Activated naive CD8-positive, alpha-beta T cell treated with anti-CD3 and anti-CD28 coated beads, Interleukin-2, amount 50 U/mL, for 24 hours (primary cell): ENCODE data around the gene SLC6A20.

Experiments used
- ATAC-seq: fragments of 150-1000 bp; cut with Tn5 transposase; one replicate; pipeline ENCODE4 v1.10.0; 2021
- DNase-seq: peaks from one replicate; pipeline ENCODE4 v3.0.0; 2021
- H3K27ac Mint-ChIP-seq: one replicate; pipeline ENCODE4 v1.8.0; 2021; ENCODE audit warnings: mild to moderate bottlenecking, mixed read lengths
- H3K27me3 Mint-ChIP-seq: one replicate; pipeline ENCODE4 v1.8.0; 2021; ENCODE audit warnings: mixed read lengths
- H3K36me3 Mint-ChIP-seq: one replicate; pipeline ENCODE4 v1.8.0; 2021; ENCODE audit warnings: low read depth, mixed read lengths
- H3K4me1 Mint-ChIP-seq: one replicate; pipeline ENCODE4 v1.8.0; 2021; ENCODE audit warnings: mixed read lengths
- H3K4me3 Mint-ChIP-seq: one replicate; pipeline ENCODE4 v1.8.0; 2021; ENCODE audit warnings: mild to moderate bottlenecking, moderate library complexity, mixed read lengths
- H3K9me3 Mint-ChIP-seq: one replicate; pipeline ENCODE4 v1.8.0; 2021; ENCODE audit warnings: mixed read lengths

SLC6A20 gene

DNA sequence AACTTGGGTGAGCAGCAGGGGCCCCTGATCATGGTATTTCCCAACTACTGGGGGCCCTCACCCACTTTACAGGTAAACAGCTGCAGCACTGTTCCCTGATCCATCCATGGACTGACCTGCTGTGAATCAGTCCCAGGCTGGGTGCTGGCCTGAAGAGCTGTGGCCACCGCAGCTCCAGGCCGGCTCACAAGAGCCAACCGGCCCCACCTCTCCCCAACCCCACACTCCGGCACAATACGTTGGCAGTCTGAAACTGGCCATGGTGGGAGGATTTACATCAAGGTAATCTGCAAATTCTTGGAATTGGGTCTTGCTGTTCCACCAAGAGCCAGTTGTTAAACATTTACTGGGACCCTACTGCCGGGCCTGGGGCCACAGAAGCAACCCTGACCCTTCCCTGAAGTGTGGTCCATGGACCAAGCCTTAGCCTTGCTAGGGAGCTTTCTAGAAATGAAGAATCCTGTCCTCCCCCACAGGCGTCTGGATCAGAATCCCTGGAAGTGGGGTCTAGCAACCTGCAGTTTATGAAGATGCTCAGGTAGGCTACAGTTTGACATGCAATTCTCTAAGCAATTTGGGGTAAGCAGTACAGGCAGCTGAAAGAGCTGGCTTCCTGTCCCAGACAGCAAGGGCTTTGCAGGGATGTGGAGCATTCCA, 3.7 kb downstream of the SLC6A20 start:
- H3K4me3 Mint-ChIP-seq = no peak overlapping the region
- H3K4me1 Mint-ChIP-seq = peaks cover 8% of the 10 kb centered on the region
- H3K27ac Mint-ChIP-seq = no peak overlapping the region
- ATAC-seq (no peak), DNase-seq (no peak)
- peaks cover 3% of the 10 kb centered on the region for H3K36me3 Mint-ChIP-seq
- peaks cover 34% of the 10 kb centered on the region for H3K27me3 Mint-ChIP-seq
- H3K9me3 Mint-ChIP-seq = peaks cover 10% of the 10 kb centered on the region

DNA sequence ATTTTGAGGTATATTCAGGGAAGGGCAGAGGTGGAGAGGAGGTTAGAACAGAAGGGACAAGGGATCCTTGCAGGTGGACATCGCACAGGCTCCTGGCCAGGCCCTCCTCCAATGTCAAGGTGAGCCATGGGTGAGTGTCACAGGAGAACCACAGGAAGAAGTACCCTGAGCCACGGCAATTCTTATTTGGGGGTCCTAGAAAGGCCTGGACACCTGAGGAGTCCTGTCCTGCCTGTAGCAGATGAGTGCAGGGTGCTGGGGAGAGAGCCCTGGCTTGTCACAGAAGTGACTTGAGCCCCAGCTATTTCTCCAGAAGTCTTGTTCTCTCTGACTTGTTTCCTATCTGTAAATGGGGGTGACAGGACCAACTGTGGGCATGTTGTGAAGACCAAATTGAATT, 4.3 kb downstream of the SLC6A20 start:
- H3K27ac Mint-ChIP-seq = no peak overlapping the region
- ATAC-seq (no peak), DNase-seq (no peak)
- no peak overlapping the region for H3K4me3 Mint-ChIP-seq
- H3K36me3 Mint-ChIP-seq = peaks cover 3% of the 10 kb centered on the region
- peaks cover 8% of the 10 kb centered on the region for H3K4me1 Mint-ChIP-seq
- H3K27me3 Mint-ChIP-seq = peaks cover 32% of the 10 kb centered on the region
- peaks cover 10% of the 10 kb centered on the region for H3K9me3 Mint-ChIP-seq

DNA sequence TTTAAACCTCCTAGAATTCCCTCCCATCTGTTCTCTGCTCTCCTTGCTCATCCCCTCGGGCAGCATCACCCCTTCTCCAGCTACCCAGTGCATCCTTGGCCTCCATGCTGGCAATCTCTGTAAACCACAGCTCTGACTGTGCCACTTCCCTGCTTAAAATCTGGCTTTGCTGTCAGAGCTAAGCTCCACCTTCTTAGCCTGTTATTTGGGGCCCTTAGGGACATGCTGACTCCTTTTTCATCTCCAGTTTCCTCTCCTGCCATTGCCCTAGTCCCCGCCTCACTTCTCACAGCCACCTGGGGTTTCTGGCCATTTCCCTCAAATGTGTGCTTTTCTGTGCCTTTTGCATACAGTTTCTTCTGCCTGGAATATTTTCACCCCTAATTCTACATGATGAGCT, 5.7 kb downstream of the SLC6A20 start:
- ATAC-seq (no peak), DNase-seq (no peak)
- Mint-ChIP-seq H3K9me3 (peaks cover 10% of the 10 kb centered on the region), H3K27me3 (peaks cover 28% of the 10 kb centered on the region), H3K4me3 (no peak overlapping the region), H3K4me1 (peaks cover 6% of the 10 kb centered on the region), H3K27ac (no peak overlapping the region), H3K36me3 (peaks cover 3% of the 10 kb centered on the region)

DNA sequence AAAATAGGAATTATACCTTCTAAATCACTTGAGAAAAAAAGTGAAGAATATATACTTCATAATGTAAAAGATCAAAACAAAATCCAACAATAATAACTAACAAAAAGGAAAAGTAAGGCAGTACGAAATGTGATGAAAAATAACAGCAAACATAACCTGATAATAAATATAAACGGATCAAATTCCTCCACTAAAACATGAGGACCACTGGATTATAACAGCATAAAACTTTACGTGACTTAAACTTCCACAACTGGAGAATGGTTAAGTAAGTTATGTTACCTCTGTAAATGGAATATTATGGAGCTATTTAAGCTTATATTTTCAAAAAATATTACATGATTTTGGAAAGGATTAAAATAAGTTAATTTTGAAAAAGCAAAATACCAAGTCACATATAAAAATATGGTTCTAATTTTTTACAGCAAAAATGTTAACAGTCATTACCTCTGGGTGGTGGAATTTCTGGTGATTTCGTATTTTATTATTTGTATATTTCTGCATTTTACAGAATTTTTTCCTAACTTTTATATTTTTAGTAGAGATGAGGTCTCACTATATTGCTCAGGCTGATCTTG, 7.0 kb downstream of the SLC6A20 start:
- peaks cover 3% of the 10 kb centered on the region for H3K36me3 Mint-ChIP-seq
- peaks cover 16% of the 10 kb centered on the region for H3K27me3 Mint-ChIP-seq
- peaks cover 2% of the 10 kb centered on the region for H3K4me1 Mint-ChIP-seq

DNA sequence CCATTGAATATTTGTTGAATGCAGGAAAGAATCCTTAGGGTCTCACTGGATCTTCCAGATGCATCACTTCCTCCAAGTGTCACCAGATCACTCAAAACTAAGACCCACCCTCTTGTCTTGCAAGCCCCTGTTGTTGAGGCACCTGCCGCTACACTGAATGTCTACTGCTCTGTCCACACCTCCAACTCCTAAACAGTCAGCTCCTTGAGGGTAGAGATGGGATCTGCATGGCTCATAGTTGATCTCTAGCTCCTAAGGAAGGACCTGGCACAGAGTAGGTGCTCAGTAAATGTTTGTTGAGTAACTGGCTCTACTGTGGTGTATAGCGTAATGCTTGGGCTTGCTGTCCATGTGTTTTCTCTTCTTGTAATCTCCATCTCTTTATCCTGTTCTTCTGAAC, 8.8 kb downstream of the SLC6A20 start:
- Mint-ChIP-seq H3K27ac (no peak overlapping the region), H3K4me3 (no peak overlapping the region), H3K9me3 (peaks cover 10% of the 10 kb centered on the region), H3K4me1 (peaks cover 2% of the 10 kb centered on the region), H3K36me3 (peaks cover 3% of the 10 kb centered on the region), H3K27me3 (peaks cover 10% of the 10 kb centered on the region)
- no peak for DNase-seq
- ATAC-seq = no peak

More for the DNA sequence above, 7.0 kb downstream of the SLC6A20 start:
- H3K4me3 Mint-ChIP-seq = no peak overlapping the region
- ATAC-seq (no peak), DNase-seq (no peak)
- peaks cover 10% of the 10 kb centered on the region for H3K9me3 Mint-ChIP-seq
- no peak overlapping the region for H3K27ac Mint-ChIP-seq

DNA sequence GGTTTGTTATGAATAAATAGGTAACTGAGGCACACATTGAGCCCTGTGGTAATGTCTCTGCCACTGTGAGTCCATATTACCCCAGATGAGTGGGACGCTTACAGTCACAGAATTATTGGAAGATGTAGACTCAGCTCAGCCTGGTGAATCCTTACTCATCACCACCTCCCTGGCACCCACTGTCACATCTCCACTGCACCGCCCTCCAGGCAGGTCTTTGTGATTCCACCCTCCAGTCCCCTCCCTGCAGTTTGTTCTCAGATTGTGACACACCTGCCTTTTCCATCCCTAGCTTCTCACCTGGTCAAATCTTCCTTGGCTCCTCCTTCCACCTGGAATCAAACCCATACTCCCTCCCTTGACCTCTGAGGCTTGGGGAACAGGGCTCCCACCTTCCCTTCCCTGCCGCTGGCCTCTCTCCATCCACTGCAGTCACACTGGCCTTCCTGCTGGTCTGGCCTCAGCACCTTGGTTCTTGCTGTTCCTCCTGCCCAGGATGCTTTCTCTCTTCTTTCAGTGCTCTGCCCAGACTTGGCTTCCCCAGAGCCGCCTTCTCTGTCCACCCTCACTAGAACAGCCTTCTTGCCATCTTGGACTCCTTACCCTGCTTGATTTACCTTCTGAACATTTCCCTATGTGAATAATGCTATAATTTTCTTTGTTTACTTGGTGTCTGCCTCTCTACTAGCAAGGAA, 9.4 kb downstream of the SLC6A20 start:
- Mint-ChIP-seq H3K9me3 (peaks cover 10% of the 10 kb centered on the region), H3K27ac (no peak overlapping the region), H3K27me3 (peaks cover 10% of the 10 kb centered on the region), H3K4me3 (no peak overlapping the region), H3K36me3 (peaks cover 3% of the 10 kb centered on the region), H3K4me1 (peaks cover 2% of the 10 kb centered on the region)
- ATAC-seq (no peak), DNase-seq (no peak)

DNA sequence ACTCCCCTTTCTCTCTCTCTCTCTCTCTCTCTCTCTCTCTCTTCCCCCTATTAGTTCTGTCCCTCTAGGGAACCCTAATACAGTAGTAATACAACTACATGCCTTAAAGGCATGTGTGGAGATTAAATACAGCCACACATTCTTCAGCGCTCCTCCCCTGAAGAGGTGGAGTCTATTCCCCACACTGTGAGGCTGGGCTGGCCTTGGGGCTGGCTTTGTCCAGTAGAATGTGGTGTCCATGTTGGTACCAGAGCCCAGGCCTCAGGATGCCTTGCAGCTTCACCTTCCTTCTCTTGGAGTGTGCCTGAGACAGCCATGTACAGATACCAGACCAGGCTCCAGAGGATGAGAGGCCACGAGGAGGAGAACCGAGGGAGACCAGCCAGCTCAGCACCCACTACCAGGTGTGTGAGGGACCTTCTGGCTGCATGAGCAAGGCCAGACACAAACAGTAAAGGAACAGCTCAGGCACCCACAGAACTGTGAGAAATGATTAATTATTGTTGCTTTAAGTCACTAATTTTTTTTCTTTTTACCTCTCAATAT, 10.7 kb downstream of the SLC6A20 start:
- ATAC-seq (no peak), DNase-seq (no peak)
- H3K4me1 Mint-ChIP-seq = no peaks in the 10 kb centered on the region
- H3K36me3 Mint-ChIP-seq = peaks cover 1% of the 10 kb centered on the region
- peaks cover 9% of the 10 kb centered on the region for H3K27me3 Mint-ChIP-seq
- H3K4me3 Mint-ChIP-seq = no peak overlapping the region
- peaks cover 10% of the 10 kb centered on the region for H3K9me3 Mint-ChIP-seq
- no peak overlapping the region for H3K27ac Mint-ChIP-seq

DNA sequence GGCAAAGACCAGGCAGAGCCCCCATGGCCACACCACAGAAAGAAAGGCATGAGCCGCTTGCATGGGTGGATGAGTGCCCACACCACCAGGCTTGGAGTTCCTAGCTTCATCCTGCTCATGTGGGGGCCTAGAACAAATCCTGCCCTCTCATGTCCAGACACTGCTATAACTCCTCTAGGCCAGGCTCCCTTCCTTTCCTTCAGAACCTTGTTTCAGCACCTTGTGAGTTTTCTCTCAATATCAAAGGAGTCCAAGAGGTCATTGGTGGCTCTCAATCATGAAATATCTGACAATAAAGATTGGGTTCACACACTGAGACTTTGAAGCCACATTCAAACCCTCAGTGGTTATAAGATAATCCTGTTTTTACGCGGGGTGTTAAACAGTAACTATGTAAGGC, 12.7 kb downstream of the SLC6A20 start:
- ATAC-seq (no peak), DNase-seq (no peak)
- Mint-ChIP-seq H3K27me3 (peaks cover 9% of the 10 kb centered on the region), H3K4me3 (no peak overlapping the region), H3K36me3 (no peaks in the 10 kb centered on the region), H3K4me1 (no peaks in the 10 kb centered on the region), H3K27ac (no peak overlapping the region), H3K9me3 (peaks cover under 1% of the 10 kb centered on the region)

DNA sequence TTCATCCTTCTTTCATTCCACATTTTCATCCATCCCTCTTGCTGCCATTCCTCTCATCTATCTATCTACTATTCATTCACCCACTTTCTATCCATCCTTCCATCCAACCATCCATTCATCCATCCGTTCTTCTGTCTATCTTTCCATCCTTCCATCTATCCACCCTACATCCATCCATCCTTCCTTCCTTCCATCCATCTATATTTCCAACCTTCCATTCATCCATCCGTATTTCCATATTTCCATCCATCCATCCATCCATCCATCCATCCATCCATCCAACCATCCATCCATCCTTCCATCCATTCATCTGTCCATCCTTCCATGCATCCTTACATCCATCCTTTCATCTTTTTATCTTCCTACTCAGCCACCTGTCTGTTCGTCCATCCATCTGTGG, 14.0 kb downstream of the SLC6A20 start:
- ATAC-seq (no peak), DNase-seq (no peak)
- Mint-ChIP-seq H3K4me3 (no peak overlapping the region), H3K27ac (no peak overlapping the region), H3K36me3 (no peaks in the 10 kb centered on the region), H3K9me3 (no peaks in the 10 kb centered on the region), H3K4me1 (no peaks in the 10 kb centered on the region), H3K27me3 (peaks cover 9% of the 10 kb centered on the region)

DNA sequence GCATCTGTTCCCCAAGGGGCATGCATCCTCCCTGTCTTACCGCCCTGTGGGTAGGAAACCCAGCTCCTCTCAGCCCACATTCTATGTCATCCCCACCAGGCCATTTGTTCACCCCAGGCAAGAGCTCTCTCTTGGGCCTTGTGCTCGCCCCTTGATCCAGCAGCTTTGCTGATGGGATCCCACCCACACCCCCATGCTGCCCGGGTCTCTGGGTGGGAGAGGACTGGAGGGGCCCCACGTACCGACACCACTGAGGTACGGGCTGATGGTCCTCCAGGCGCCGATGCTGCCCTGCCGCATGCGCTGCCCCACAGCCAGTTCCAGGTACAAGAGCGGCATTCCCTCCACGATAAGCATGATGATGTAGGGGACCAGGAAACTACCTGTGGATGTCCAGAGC, 14.5 kb downstream of the SLC6A20 start:
- no peaks in the 10 kb centered on the region for H3K4me1 Mint-ChIP-seq

DNA sequence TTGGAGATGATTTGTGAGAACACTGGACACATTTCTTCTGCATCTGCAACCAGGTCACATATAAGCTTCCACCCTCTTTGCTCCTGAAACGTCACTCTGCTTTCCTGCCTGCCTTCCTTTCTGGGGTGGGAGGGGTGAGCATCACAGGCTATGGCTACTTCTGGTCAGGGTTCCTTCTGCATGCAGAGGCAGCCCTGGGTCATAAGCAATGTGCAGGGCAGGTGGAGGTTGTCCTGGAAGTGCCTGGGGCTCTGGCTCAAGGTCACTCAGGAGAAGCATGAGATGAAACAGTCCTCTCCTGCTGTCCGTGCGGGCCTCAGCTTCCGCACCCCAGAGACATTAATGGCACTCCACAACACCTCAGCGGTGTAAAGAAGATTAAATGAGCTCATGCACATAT, 15.1 kb downstream of the SLC6A20 start:
- Mint-ChIP-seq H3K4me1 (no peaks in the 10 kb centered on the region), H3K27me3 (peaks cover 1% of the 10 kb centered on the region), H3K9me3 (no peaks in the 10 kb centered on the region), H3K27ac (no peak overlapping the region), H3K36me3 (no peaks in the 10 kb centered on the region), H3K4me3 (no peak overlapping the region)
- ATAC-seq (no peak), DNase-seq (no peak)

More for the DNA sequence above, 14.5 kb downstream of the SLC6A20 start:
- Mint-ChIP-seq H3K9me3 (no peaks in the 10 kb centered on the region), H3K27me3 (peaks cover 4% of the 10 kb centered on the region), H3K27ac (no peak overlapping the region), H3K4me3 (no peak overlapping the region), H3K36me3 (no peaks in the 10 kb centered on the region)
- ATAC-seq (no peak), DNase-seq (no peak)

DNA sequence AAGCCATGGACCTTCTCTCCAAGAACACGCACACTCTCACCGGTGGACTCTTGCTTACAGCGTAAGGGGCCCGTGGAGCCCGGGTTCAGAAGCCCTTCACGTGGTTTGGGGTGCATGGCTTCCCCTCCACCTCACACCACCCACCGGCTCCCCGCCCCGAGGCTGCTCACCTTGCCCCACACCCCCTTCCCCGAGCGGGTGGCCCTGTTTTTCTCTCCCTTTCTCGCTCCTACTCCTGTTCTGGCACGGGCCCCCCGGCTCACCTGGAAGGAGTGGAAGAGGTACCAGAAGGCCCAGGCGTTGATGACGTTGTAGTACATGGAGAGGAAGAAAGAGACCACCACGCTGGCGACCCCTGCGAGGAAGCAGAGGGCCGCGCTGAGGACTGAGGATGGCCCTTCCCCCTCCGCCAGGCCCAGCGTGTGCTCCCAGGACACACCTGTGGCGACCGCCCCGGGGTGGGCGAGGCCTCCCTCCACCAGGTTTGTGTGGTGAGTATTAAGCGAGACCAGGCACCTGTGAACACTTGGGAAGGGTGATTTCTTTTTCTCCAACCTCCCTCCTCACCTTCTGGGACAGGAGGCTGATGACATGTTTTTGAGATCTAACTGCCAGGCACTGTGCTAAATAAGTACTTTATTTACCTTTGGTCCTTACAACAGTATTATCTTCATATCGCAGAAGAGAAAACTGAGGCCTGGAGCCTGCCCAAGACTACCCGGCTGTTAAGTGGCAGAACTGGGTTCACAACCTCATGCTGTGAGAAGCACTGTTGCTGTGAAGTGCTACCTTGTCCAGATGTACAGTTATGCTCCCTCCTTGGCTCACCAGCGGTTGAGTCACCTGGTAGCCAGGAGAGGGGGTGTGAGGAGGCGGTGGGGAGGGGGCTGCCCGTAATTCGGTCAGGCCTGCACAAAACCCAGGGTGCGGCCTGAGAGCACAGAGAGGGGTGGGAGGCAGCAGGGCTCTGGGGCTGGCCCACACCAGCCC, 16.3 kb downstream of the SLC6A20 start:
- Mint-ChIP-seq H3K27me3 (peaks cover 1% of the 10 kb centered on the region), H3K9me3 (no peaks in the 10 kb centered on the region), H3K36me3 (no peaks in the 10 kb centered on the region), H3K27ac (no peak overlapping the region), H3K4me3 (no peak overlapping the region), H3K4me1 (no peaks in the 10 kb centered on the region)
- ATAC-seq = no peak
- DNase-seq = no peak

DNA sequence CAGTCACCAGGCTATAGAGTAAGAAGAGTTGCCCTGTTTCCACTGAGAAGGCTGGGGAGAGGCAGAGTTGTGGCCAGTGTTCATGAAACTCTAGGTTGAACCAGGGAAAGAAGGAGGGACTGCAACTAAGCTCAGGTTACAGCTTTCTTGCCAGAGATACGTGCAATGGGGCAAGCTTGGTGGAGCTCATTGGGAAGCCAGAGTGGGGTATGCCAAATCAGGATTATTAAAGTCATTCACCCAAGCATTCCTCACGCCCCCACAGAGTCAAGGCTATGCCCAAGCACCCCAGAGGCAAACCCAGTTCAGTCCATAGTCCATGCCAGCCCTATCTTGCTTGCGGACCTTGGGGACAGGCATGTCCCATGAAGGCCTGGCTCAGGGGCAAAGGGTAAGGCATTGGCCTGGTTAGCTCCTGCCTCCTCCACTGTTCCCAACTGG, 17.6 kb downstream of the SLC6A20 start:
- no peaks in the 10 kb centered on the region for H3K36me3 Mint-ChIP-seq
- H3K27me3 Mint-ChIP-seq = peaks cover 3% of the 10 kb centered on the region
- ATAC-seq = no peak
- H3K9me3 Mint-ChIP-seq = no peaks in the 10 kb centered on the region
- H3K27ac Mint-ChIP-seq = no peak overlapping the region
- no peaks in the 10 kb centered on the region for H3K4me1 Mint-ChIP-seq
- H3K4me3 Mint-ChIP-seq = no peak overlapping the region
- DNase-seq = no peak

DNA sequence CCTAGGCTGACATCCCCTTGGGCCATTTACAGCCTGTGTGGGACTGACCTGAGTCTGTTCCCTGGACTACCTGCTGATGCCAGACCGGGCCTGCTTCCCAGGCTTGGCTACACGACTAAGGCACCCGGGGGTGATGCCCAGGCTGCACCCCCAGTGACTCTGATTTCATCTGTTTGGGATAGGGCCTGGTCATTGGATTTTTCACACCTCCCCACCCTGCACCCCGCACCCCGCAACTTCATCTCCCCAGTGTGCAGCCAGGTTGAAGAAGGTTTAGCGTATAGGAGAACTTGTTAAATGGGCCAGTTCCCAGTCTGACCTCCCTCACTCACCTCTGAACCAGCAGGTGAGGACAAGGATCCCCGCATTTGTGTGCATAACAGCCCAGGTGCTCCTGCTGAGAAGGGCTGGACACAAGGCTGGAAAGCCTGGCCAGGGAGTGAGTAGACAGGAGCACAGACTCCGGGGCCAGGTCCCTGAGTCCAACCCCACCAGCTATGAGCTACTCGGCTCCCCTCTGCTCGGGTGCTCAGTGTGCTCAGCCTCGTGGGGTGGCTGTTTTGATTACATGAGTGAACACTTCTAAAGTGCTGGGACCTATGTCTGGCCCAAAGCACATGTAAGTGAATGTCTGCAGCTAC, 18.5 kb downstream of the SLC6A20 start:
- ATAC-seq = no peak
- no peaks in the 10 kb centered on the region for H3K9me3 Mint-ChIP-seq
- H3K27ac Mint-ChIP-seq = no peak overlapping the region
- H3K4me3 Mint-ChIP-seq = no peak overlapping the region
- peaks cover 5% of the 10 kb centered on the region for H3K4me1 Mint-ChIP-seq
- no peak for DNase-seq
- H3K36me3 Mint-ChIP-seq = no peaks in the 10 kb centered on the region
- H3K27me3 Mint-ChIP-seq = peaks cover 5% of the 10 kb centered on the region
